ENCODE data around the gene TRIM28.

DNA sequence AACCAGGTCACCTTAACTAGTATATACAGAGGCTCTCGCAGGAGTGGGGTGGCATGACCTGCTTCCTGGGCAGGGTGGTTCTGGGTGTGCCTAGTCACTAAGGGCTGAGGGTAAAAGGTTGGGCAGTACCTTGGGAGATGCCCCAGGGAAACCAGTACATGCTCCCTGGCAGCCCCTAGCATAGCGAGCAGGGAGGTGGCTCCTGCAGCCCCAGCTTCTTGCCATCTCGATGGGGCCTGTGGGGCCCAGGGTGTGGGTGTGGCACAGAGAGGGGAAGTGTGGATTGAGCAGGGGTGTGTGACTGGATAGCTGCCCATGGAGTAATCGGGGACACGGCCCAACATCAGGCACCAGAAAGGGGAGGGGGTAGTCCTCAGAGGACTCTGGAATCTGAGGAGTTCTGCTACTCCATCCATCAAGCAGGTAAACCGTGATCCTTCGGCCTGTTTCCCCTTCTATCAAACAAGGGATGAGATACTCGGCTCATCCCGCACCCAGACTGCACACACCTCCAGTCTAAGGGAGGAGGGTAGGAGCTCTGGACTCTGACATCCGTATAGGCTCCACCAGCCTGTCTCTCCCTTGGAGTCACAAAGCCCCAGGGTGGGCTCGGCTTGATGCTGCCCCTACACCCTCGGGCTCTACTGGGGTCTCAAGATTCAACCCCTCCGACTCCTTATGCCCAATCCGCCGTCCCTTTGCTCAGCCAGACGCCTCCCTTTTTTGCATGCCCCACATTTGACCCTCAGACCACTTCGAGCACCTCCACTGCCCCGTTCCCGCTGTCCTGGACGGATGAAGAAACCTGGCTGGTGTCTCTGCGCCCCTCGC is 25.4 kb upstream of the TRIM28 start:
- TF ChIP-seq, protein P1, sequence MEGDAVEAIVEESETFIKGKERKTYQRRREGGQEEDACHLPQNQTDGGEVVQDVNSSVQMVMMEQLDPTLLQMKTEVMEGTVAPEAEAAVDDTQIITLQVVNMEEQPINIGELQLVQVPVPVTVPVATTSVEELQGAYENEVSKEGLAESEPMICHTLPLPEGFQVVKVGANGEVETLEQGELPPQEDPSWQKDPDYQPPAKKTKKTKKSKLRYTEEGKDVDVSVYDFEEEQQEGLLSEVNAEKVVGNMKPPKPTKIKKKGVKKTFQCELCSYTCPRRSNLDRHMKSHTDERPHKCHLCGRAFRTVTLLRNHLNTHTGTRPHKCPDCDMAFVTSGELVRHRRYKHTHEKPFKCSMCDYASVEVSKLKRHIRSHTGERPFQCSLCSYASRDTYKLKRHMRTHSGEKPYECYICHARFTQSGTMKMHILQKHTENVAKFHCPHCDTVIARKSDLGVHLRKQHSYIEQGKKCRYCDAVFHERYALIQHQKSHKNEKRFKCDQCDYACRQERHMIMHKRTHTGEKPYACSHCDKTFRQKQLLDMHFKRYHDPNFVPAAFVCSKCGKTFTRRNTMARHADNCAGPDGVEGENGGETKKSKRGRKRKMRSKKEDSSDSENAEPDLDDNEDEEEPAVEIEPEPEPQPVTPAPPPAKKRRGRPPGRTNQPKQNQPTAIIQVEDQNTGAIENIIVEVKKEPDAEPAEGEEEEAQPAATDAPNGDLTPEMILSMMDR (conservative IDR thresholded peaks at IDR 0.05 in 1 of 2, IDR thresholded peaks at IDR 0.05 in 1 of 2; ENCODE audit: extremely low read depth in 1 of 2, insufficient read depth in 1 of 2, low read depth in 1 of 2, low read length in 2 of 2): no peak
- no peak for TF ChIP-seq EZH2 (IDR thresholded peaks at IDR 0.05; ENCODE audit: borderline replicate concordance, low read length)

All from mammary epithelial cell (primary cell).